HUDEP-2 (cell line): ENCODE data around the gene CLEC2B.

ENCODE experiments used
- DNase-seq, 76 experiments: peaks; one replicate each; lab custom pipeline; 2025; ENCODE audit not compliant: unreplicated experiment in 76 of 76; lab: John Stamatoyannopoulos, UW

The CLEC2B gene

GRCh38 chr12:9810671-9811070, 58.5 kb downstream of the CLEC2B start:
- no peak for DNase-seq

GRCh38 chr12:9809866-9810265, 59.3 kb downstream of the CLEC2B start:
- DNase-seq: no peak

- no peak for DNase-seq
Observed at GRCh38 chr12:9809338-9809737, 59.8 kb downstream of the CLEC2B start.

- no peak for DNase-seq
Observed at GRCh38 chr12:9808504-9808903, 60.6 kb downstream of the CLEC2B start.

- no peak for DNase-seq
Observed at GRCh38 chr12:9806714-9807113, 62.4 kb downstream of the CLEC2B start.

- DNase-seq: no peak
Observed at GRCh38 chr12:9805883-9806282, 63.3 kb downstream of the CLEC2B start.
